GM11168 (cell line): ENCODE results near the gene PCBP3.
"Not testable (repeated sequence)": the region's sequence is repeated elsewhere in the genome, so short reads cannot be mapped to it uniquely, and the experiment has no call there.

ENCODE experiments used
- in situ Hi-C: fragments of 300-500 bp; cut with MboI; formaldehyde crosslinking; loops from one replicate; pipeline ENCODE4 v1.12.0; 2022; ENCODE audit warnings: low sequenced_read_pairs; ENCODE audit not compliant: unreplicated experiment

Gene PCBP3

DNA sequence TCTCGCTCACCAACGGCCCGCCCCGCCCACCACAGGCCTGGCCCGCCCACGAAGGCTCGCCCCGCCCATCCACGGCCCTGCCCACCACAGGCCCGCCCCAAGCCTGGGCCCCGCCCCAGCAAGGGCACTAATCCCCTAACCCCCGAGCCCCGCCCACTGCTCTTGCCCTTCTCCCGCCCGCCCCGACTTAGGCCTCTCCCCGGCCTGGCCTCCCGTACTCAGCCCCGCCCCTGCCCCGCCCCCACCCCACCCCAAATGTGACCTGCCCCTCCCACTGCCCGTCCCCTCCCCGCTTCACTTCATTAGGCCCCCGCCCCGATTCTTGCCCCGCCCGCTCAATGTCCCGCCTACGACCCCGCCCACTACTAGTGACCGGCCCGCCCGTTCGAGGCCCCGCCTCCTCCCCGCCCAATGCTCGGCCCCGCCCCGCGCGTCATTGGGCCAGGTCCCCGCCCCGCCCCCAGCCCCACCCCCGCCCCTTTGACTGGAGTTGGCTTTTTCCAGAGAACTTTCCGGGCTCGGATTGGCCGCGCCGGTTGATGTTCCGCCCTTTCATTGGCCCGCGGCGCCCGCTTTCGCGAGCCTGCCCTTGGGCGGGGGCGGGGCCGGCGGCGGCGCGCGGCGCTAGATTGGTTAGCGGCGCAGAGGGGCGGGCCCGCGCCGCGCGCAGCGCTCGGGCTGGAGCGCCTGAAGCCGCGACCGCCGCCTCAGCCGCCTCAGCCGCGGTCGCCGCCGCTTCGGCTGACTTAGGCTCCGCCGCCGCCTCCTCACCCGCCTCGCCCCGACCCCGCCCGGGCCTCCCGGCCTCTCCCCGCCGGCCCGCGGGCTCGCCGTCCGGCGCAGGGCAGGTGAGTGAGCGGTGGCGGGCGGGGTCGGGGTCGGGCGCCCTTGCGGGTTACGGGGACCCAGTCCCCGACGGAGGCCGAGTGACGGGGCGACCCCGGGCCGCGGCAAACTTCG, at the start of gene PCBP3:
PCBP3 (plus strand) TSS at position 705 of the 960 bp plus-strand sequence. CDS start 206,361 bp downstream, outside the sequence.
- in situ Hi-C loops, result no loop called here

DNA sequence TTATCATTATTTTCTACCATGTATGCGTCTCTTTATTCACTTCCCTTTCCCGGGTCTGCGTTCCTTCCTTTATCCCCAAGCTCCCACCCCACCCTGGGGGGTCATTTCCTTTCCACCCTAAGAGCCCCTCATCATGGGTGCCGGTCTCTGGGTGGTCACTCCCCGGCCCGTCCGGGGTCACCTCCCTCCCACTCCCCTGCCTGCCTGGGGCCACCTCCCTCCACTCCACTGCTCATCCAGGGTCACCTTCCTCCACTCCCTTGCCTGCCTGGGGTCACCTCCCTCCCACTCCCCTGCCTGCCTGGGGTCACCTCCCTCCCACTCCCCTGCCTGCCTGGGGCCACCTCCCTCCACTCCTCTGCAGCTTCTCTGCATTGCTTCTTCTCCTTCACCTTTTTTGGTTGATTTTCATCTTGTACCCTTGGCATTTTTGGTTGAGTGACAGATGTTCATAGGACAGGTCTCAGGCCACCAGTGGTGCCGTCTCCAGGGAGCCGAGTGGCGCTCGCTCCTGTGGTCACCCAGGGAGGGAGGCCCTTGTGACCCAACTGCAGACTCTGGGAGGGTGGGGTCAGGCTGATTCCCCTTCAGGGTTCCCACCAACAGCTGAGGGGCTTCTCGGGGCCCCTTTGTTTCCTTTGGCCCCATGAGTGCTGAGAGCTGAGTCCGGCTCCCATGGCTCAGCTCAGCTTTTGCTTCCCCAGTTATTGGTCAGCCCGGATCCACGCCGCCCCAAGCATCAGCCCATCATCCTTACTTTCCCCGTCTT, 48.6 kb upstream of the PCBP3 start:
- in situ Hi-C loops, result loop anchor here (5.0 kb wide), 1 partner anchor 38 kb away; no protein-coding TSS in a partner anchor

DNA sequence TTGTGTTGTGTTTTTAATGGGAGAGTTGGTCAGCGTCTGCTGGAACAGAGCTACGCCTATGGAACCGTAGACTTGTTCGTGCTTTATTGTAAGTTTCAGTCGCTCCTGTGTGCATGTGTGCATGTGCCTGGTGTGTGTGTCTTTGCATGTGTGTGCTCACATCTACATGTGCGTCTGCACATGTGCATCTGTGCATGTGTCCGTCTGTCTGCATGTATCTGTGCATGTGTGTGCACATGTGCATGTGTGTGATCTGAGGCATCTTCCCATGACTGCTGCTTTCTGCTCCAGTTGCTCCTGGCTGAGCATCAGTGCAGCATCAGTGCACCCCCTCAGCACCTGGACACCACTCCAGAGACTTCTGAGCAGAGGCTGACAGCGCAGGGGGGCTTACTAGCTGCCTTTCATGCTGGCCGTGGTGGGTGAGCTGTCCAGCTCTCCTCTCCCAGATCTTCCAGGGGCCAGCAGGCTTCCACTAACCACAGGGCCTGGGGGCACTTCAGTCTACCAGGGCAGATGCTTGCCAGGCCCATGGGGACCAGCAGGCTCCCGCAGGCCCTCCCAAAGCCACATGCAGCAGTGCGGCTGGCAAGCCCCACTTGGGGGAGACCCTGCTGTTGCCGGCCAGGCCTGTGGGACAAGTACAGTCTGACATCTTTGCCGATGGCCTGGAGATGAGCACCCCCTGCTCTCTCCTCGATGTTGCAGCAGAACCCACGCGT, 47.8 kb upstream of the PCBP3 start:
- in situ Hi-C loops, result loop anchor here (5.0 kb wide), 1 partner anchor 38 kb away; no protein-coding TSS in a partner anchor

DNA sequence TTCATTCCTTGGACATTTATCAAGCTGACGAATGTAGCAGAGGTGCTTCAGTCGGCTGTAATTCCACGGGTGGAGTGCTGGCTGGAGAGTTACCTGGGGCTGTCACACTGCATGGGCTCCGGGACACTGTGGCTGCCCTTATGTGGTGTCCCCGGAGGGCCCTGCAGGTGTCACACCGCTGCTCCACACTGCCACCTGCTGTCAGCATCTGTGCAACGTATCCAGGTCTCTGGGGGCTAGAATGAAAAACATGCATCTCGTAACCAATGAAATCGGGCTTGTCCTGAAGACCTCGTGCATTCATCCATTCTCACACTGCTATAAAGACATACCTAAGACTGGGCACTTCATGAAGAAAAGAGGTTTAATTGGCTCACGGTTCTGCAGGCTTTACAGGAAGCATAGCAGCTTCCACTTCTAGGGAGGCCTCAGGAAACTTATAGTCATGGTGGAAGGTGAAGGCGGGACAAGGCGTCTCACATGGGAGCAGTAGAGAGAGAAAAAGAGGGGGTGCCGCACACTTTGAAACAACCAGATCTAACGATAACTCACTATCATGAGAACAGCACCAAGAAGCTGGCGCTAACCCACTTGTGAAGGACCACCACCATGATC, 46.7 kb upstream of the PCBP3 start:
- in situ Hi-C loops, result loop anchor here (5.0 kb wide), 1 partner anchor 40 kb away; no protein-coding TSS in a partner anchor

DNA sequence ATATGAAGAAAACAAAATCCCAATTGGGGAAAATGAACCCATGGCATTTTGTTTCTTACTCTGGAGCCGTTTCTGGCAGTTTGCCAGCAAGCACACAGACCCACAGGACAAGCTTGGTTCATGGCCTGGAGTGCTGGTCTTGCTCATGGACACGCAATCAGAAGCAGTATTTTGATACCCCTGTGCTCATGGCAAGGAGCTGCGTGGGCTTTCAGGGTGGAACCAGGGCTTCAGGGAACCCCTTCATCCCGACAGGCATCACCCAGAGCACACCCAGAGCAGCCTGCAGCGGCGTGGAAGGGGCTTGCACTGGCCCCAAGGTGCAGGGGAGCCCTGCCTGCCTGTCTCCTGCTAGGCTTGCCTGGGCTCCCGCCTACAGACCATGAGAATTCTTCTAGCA, 45.4 kb upstream of the PCBP3 start:
- in situ Hi-C loops, result loop anchor here (5.0 kb wide), 1 partner anchor 41 kb away; no protein-coding TSS in a partner anchor

DNA sequence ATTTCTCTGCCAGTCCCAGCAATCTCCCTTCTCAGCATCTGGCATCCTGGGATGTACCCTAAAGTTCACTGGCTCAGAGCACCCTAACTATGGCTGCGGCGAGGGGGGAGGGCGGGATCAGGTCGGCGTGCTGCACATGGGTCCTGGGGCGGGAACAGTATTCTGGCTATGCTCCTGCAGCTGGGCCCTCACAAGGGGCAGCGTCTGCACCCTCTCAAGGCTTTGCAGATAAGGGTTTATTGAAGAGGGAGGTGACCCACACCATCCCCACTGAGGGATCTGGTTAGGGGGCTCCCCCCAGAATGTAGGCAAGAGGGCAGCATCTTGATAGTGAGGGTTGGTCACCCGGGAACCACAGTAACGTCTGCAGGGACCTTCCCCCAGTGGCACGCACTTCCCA, 44.9 kb upstream of the PCBP3 start:
- in situ Hi-C loops, result loop anchor here (5.0 kb wide), 1 partner anchor 41 kb away; no protein-coding TSS in a partner anchor

DNA sequence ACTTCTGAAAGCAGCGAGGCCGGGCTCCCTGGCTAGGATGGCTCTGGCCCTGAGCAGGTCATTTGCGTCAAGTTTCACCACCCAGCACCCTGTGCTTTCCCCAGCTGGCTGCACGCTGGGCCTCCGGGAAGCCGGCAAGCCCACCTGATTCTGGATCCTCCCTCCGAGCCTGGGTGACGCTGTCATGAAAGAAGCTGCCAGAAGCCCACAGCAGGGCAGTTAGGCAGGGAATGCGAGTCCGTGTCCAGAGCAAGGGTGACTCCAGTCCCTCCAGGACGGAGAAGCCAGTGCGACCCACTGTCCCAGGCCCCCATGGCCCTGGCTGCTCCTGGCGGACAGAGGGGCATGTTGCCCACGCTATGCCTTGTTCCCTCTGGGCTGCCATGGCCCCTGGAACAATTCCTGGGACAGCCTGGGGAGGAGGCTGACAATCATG, 44.4 kb upstream of the PCBP3 start:
- in situ Hi-C loops, result loop anchor here (5.0 kb wide), 1 partner anchor 42 kb away; no protein-coding TSS in a partner anchor

DNA sequence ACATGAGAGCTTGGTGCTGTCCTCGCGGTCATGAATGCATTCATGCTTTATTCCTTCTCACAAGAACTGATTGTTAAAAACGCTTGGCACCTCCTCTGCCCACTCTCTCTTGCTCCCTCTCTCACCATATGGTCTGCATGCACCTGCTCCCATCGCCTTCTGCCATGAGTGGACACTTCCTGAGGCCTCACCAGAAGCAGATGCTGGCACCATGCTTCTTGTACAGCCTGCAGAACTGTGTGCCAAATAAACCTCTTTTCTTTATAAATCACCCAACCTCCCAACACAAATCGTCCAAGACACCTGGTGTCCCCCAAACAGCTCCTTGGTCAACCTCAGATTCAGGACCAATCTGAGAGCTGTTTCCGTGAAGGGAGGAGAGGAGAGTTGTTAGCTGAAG, 43.3 kb upstream of the PCBP3 start:
- in situ Hi-C loops, result no loop called here

DNA sequence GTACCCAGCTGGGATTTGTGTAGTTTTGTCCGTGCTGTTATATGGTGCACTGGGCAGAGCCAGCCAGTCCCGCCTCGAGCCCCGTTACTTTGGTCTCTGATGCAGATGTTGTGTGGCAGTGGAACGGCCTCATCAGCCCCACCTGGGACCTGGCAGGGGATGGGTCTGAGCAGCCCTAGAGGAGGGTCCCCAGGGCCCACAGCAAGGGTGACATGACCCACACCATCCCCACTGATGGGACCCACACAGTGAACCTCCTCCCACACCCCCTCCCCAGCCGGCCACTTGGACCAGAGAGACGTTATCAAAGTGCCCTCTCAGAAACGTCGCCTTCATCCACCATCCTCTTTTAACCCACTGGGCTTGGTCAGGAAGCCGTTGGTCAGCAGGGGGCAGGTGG, 42.0 kb upstream of the PCBP3 start:
- in situ Hi-C loops, result no loop called here

DNA sequence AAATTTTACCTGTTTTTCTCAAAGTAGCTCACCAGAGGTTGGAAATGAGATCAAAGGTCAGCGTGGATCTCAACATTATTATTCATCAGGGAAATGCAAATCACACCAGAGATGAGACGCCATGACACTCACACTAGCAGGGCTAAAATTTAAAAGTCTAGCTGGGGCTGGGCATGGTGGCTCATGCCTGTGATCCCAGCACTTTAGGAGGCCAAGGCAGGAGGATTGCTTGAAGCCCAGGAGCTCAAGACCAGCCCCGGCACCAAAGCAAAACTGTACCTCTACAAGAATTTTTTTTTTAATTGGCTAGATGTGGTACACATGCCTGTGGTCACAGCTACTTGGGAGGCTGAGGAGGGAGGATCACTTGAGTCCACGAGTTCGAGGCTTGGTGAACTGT, 41.4 kb upstream of the PCBP3 start:
- in situ Hi-C loops, result no loop called here

DNA sequence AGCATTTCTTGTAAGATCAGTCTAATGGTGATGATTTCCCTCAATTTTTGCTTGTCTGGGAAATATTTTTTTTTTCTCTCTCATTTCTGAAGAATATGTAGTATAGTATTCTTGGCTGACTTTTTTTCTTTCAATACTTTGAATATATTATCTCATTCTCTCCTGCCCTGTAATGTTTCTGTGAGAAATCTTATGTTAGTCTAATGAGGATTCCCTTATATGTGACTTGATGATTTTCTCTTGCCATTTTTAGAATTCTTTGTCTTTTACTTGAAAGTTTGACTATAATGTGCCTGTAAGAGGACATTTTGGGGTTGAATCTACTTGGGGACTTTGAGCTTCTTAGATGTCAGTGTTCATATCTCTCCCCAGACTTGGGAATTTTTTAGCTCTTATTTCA, 40.0 kb upstream of the PCBP3 start:
- in situ Hi-C loops, result no loop called here

DNA sequence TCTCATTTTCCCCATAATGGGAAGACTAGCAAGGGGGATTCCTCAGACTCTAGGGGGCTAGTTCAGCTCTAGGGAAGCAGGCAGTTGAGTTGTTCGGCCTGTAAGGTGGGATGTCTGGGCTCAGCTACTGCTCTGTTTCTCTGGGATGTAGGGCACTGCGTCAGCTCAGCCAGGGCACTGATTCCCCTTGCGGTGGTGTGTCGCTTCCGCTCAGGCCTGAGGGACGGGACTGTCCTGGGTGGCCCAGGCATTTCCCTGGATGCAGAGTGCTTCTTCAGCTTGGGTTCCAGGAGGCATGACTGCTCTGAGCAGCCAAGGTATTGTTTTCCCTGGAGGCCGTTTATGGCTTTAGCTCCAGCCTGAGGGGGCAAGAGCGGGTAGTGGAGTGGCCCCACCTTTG, 38.8 kb upstream of the PCBP3 start:
- in situ Hi-C loops, result not testable (repeated sequence)

DNA sequence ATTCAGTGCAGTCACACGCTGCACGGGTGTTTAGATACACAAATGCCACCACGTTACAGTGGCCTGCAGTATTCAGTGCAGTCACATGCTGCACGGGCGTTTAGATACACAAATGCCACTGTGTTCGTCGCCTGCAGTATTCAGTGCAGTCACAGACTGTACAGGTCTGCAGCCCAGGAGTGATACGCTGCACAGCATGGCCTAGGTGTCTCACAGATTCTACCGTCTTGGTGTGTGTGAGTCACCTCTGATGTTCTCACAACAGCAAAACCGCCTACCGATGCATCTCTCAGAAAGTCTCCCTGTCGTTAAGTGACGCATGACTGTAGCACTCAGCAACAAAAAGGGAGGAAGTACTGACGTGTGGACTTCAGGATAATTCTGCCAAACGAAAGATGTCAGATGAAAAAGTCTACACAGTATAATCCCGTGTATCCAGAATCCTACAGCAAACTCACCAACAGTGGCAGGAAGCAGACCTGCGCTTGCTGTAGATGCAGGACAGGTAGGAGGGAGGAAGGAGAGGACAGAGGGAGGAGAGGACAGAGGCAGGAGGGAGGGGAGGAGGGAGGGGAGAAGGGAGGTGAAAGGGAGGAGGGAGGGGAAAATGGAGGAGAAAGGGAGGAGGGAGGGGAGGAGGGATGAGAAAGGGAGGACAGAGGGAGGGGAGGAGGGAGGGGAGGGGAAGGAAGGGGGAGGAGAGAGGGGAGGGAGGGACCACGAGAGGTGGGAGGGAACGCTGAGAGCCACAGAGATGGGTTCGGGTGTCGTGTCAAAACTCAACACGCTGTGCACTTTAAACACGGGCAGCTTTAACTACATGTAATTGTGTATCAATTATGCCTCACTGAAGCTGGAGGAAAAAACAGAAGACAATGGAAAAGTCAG, 36.3 kb upstream of the PCBP3 start:
- in situ Hi-C loops, result no loop called here

DNA sequence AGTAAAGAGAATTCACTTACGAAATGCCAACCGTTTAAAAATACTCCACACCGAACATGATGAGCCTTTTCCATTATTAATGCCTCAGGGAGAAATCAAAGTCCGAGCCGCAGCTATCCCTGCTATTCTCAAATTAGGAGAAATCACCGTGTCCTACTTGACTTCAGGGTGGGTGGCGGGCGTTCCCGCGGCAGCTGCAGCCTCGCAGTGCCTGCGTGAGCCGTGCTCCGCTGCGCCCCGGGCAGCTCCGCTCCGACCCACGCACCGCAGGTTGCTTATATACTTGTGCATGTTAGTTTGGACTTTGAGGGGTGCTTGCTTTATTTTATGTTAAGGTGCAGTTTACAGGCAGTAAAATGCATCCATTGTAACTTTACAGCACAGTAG, 35.6 kb upstream of the PCBP3 start:
- in situ Hi-C loops, result no loop called here

DNA sequence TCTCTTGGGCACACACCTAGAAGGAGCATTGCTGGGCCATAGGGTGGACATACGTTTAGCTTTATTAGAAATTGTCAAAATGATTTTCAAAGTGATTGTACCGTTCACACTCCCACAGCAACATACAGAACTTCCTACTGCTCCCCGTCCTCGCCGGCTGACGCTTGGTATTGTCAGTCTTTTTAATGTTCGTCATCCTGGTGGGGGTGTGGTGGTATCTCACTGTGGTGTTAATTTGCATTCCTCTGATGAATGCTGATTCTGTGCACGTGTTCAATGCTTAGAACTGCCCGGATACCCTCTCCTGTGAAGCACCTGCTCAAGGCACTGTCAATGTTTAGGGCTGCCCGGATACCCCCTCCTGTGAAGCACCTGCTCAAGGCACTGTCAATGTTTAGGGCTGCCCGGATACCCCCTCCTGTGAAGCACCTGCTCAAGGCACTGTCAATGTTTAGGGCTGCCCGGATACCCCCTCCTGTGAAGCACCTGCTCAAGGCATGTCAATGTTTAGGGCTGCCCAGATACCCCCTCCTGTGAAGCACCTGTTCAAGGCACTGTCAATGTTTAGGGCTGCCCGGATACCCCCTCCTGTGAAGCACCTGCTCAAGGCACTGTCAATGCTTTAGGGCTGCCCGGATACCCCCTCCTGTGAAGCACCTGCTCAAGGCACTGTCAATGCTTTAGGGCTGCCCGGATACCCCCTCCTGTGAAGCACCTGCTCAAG, 34.6 kb upstream of the PCBP3 start:
- in situ Hi-C loops, result not testable (repeated sequence)

DNA sequence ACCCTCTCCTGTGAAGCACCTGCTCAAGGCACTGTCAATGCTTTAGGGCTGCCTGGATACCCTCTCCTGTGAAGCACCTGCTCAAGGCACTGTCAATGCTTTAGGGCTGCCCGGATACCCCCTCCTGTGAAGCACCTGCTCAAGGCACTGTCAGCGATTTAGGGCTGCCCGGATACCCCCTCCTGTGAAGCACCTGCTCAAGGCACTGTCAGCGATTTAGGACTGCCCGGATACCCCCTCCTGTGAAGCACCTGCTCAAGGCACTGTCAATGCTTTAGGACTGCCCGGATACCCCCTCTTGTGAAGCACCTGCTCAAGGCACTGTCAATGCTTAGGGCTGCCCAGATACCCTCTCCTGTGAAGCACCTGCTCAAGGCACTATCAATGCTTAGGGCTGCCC, 33.9 kb upstream of the PCBP3 start:
- in situ Hi-C loops, result not testable (repeated sequence)

DNA sequence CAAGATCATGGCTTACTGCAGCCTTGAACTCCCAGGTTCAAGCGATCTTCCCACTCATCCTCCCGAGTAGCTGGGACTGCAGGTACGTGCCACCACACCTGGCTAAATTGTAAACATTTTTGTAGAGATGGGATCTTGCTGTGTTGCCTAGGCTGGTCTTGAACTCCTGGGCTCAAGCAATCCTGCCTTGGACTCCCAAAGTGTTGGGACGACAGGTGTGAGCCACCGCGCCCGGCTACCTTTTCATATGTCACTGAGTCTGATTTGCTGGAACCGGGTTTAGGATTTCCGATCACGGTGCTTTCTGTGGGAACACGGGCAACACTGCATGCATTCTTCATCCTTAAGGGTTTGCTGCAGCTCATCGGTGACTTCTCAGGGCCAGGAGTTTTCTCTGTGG, 32.2 kb upstream of the PCBP3 start:
- in situ Hi-C loops, result no loop called here
